OCI-LY7 (cell line): ENCODE measurements around the gene PINK1.

Experiments used
- EZH2phosphoT487 ChIP-seq: fragments of 200-600 bp; sonication (generic); IDR thresholded peaks from 2 replicates; pipeline ENCODE4 v1.6.1; 2018; ENCODE audit warnings: low read depth, borderline replicate concordance, mild to moderate bottlenecking, mixed run types, antibody characterized with exemption, low read length, moderate library complexity, mixed read lengths
- TF ChIP-seq, protein P1 (sequence below): fragments of 200-600 bp; sonication (generic); conservative IDR thresholded peaks from 2 replicates; pipeline ENCODE4 v1.5.1; 2014; ENCODE audit warnings: mild to moderate bottlenecking, antibody characterized with exemption, low read length, moderate library complexity, mixed read lengths

DNA sequence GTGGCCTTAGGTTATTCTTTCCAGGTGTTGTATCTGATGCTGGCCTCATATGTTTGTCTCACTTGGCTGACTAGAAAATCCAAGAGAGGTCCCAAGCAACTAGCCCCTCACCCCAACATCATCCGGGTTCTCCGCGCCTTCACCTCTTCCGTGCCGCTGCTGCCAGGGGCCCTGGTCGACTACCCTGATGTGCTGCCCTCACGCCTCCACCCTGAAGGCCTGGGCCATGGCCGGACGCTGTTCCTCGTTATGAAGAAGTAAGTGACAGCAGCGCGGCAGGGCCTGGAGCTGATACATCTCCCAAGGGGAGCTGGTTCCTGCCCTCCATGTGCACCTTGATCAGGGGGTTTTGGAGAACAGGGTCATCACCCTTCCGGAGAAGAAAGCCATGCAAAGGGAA lies 11.2 kb downstream of the PINK1 start:
- TF ChIP-seq, protein P1, sequence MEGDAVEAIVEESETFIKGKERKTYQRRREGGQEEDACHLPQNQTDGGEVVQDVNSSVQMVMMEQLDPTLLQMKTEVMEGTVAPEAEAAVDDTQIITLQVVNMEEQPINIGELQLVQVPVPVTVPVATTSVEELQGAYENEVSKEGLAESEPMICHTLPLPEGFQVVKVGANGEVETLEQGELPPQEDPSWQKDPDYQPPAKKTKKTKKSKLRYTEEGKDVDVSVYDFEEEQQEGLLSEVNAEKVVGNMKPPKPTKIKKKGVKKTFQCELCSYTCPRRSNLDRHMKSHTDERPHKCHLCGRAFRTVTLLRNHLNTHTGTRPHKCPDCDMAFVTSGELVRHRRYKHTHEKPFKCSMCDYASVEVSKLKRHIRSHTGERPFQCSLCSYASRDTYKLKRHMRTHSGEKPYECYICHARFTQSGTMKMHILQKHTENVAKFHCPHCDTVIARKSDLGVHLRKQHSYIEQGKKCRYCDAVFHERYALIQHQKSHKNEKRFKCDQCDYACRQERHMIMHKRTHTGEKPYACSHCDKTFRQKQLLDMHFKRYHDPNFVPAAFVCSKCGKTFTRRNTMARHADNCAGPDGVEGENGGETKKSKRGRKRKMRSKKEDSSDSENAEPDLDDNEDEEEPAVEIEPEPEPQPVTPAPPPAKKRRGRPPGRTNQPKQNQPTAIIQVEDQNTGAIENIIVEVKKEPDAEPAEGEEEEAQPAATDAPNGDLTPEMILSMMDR = no peak
- no peak for TF ChIP-seq EZH2phosphoT487
